ENCODE data around the gene SCG5.

The SCG5 gene

DNA sequence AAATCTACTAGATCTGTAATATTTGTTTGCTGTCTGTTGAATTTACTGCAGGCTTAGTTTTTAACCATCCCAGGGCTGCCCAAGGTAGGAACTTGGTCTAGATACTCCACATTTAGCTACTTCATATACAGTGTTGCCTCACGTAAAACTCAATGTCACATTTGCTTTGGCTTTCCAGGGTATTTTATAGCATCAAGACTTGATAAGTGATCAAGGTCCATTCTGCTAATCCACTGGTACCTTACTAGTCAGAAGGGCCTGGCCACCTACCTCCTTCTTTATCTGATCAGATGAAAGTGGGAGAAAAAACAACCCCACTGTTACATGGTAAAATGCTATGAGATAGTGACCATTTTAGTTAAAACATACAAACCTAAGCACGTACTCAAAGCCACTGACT is 50.8 kb downstream of the SCG5 start:
- DNase-seq: no peak

DNA sequence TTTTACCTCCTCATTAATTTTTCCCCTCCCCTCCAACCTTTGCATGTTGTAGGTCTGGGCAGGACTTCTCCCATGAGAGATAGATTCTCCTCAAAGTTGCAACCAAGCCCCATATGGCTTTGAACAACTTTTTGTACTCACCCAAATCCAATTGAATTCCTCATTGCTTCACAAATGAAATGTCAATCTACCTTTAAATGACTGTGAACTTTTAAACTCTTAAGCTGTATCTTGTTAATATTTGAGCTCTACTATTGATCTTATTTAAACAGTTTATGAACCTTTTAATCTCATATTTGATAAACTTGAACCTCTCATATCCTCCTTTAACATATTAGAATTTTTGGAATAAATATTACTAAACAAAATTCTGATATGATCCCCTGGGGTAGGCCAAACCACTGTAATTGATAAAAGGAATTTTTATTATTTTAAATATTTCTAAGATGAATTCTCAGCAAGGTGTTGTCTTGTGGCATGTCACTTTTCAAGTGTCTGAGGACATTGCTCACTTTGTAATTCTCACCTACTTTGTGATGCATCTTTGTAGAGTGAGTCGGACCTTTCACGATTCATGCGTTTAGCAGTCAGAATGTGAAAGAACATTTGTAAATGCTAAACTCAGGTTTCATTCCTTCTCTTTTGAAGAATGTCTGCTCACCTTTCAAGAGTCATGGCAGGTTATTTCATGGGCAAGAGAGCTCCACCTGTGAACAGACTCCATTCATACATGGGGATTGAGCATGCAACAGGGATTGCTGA is 52.9 kb downstream of the SCG5 start:
- no peak for DNase-seq

DNA sequence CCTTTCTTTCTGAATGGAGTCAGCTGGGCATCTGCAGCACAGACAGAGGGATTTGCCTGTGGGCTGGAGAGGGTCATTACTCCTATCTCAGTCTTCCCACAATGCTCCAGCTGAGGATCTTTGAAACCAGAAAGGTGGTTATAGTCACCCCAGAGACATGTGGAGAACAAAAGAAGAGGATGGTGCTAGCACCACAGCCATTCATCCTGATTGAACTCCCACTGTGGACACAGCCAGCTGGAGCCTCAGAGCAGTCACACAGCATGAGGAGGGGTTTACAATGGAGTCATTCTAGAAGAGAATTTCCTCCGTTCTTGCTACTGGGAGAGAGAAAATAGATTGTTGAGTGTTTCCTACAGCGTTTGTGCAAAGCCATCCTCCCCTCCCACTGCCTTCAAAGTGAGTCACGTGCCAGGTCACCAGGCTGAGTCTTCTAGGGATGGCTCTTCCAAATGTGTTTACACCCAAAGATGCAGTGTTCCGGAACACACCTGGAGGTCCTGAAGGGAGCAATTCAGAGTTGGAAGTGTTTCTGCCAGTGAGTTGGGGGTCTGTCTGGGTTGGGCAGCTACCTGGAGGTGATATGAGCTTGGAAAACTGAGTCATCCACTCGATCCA is 57.4 kb downstream of the SCG5 start:
- DNase-seq: no peak

DNA sequence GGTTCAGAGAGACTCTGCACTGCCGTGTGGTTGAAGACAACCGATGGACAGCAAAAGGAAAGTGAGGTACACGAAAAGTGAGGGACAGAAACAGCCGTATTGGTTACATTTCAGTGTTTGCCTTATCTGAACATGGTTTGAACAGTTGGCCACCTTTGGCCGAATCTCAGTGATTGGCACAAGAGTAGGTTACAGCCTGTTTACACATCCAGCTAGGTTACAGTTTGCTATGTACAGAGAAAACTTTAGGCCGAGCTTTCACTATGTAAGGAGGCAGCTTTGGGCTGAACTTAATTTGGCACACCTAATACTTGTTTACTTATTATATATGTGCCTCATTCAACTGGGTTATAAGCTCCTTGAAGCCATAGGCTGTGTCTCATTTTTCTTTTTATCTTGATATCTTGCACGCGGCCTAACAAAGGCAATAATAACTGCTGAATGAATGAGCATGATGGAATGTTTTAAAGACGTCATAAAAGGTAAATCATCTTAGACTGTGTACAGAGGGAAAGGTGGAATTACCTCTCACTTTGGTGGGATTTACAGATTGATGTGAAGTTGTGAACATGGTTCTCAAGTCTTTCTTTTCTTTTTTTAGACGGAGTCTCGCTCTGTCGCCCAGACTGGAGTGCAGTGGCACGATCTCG is 59.1 kb downstream of the SCG5 start:
- no peak for DNase-seq

DNA sequence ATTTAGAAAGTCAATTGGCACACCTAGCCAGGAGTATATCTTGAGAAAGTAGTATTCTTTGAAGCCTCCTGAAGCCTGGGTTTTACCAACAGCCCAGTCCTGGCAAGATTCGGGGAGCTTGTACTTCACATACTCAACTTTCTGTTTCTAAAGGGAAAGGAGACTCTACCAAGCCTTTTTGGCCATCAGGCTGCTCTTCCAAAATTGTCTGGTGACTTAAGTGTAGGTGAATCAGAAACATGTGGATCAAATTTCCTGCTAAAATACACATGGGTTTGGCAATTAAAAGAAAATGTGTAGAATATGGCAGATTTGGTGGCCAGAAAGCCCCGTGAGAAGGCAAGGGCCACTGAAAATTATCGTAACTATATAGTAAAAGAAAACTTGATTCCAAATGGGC is 60.4 kb downstream of the SCG5 start:
- DNase-seq: no peak

DNA sequence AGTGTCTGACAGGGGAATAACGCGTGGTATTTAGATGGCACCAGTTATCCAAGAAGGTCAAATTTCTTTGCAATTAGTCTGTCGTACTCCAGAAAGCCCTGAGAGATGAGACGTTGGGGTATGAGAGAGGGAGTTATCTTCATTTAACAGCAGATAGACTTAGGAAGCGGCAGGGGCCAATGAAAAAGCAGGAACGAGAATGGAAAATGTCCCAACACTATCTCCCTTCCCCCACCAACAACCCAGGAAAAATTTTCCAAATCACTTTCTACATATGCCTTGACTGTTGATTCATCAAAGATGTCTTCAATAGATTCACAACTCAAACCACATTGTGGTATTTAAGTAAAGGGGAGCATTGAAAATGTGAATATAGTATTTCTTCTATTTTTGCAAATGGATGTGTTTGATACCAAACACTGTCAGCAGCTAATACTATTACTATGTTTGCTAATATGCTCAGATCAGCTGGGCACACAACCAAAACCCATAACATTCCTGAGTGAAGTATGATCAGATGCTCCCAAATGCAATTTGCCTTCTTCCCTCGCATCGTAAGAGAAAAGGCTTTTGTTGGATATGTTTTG is 63.0 kb downstream of the SCG5 start:
- DNase-seq: no peak

DNA sequence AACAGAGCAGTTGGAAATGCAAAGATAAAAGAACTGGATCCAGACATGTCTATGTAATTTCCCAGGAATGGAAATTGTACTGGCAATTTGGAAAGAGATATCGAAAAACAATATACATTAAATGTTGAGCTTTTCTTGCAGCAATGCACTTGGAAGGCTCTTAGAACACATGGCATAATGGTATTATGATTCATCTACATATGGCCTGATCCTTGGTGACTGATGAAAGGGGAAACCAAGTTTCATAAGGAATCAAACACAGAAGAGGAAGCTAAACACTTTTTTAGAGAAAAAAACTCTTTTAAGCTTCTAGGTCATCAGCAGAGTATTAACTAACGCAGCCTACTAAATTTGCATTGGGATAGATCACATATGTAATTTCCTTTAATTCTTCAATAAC is 63.9 kb downstream of the SCG5 start:
- no peak for DNase-seq

DNA sequence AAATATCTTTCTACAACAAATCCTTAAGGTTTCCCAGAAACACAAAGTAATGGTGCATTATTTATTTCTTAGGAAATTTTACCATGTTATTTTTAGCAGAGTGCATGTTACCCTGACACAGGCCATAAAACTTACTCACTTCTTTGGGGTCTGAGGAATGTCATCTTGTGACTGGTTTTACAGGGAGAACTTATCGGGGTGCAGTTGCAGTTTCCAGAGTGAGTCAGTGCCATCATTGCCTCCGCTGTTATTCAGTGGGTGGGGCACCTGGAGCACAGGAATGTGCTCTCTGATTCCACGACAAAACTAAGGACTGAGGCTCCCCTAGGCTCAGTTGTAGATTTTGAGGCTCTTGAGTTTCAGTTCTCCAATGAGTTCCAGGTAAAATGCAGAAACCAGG is 65.2 kb downstream of the SCG5 start:
- DNase-seq: no peak

DNA sequence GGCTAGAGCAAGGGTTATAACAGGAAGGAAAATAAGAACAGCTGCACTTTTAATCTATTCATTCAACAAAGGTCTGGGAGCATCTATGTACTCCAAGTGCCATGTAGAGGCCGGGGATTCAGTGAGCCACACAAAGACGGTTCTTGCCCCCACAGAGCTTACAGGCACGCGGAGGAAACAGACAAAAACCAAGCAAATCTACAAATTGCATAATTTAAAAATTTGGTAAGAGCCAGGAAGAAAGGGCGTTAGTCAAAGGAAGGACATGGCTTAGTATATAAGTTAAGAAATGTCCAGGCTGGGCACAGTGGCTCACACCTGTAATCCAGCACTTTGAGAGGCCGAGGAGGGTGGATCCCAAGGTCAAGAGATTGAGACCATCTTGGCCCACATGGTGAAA is 65.9 kb downstream of the SCG5 start:
- DNase-seq: no peak

DNA sequence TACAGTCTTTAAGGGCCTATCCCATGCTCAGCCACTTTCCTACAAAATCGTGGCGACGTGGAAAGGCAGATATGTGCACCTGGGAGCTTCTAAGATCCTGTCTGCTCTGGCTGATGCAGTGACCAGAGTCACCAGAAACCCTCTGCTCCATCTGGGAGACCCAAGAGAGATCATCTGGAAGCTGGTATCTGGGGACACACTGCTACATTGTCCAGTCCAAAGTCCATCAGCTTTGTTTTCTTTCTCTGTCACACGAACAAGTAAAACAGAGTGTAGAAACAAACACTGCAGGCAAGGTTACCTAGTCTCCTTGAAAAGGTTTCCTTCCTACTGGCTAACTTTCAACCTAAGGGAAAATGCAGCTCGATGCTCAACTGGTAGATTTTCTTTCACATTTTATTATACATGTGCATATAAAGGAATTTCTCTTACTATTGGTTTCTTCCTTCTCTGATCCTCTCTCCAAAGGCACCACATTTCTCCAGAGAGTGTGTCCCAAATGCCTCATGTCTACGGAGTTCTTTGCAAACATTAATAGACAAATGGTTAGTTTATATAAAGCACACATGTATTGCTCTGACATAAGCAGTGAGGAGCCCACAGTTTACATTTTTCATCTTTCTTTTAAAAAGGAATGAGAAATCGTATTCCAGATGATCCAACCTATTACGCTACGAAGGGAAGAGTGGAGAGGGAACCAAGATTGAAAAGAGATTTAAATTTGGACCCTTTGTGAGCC is 68.0 kb downstream of the SCG5 start:
- no peak for DNase-seq

DNA sequence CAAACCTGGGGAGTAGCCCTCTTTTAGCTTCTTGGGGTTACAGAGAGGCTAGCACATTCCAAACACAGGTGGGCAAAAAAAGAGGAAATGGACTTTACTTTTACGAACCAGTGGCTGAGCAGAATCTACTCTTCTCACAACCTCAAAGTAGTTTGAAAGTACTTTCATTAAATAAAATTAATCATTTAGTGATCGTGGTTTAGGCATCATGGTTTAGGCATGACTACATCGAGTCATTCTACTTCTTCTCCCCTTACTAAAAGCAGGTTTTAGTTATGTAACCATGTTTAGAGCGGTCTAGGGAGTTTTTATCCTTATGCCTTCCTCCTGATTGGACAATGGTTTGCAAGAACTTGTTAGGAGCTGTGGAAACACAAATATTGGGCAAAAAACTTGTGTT is 73.8 kb downstream of the SCG5 start:
- DNase-seq: no peak

DNA sequence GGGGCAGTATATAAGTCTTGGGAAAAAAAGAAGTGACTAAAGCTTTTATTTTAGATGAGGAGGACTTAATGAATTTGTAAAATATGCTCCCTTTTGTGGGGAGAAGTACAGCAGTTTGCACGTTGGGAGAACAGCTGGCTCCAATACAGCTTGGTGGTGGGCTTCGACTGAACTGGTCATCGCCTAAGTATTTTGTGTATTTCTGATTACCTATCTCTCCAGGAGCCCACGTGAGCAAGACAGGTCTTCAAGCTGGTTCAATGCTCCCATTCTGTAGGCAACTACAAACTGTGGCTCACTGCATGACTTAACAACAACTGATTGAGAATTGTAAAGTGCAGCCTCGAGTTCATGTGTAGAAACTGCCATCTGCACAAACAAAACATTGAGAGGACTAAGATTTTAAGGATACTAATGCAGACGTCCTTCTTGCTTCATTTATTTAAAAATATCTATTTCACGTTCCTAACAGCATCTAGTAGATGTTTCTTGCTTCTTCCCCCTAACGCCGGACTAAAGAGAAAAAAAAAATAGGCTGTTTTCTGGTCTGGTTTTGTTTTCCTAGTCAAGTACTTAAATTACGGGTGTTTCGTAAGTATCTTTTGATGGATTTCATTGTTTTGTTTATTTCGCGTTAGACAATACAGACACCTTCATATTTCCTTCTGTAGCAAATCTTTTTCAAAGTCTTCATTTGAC is 74.9 kb downstream of the SCG5 start:
- DNase-seq: no peak

DNA sequence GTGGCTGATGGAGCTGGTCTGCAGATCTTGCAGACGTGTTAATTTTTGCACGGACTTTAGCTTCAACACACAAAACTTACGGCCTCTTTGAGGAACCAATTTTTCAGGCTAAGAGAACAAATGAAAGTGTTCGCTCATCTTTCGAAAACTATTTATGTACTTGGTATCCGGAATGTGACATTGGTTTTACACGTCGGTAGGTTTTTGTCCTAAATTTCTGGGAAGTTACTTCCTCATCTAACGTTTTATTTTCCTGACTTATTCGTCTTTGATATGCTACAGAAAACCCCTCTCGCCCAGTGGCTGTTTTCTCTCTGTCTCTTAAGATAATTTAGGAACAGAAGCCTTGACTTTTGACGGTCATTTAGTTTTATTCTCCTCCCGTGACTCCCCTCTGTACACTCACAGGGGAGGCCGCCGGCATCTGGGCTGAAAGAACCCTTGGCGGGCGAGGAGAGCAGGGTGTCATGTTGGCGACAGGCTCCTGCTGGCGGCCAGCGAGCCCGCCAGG is 75.5 kb downstream of the SCG5 start:
- DNase-seq: peak; percentile 53

DNA sequence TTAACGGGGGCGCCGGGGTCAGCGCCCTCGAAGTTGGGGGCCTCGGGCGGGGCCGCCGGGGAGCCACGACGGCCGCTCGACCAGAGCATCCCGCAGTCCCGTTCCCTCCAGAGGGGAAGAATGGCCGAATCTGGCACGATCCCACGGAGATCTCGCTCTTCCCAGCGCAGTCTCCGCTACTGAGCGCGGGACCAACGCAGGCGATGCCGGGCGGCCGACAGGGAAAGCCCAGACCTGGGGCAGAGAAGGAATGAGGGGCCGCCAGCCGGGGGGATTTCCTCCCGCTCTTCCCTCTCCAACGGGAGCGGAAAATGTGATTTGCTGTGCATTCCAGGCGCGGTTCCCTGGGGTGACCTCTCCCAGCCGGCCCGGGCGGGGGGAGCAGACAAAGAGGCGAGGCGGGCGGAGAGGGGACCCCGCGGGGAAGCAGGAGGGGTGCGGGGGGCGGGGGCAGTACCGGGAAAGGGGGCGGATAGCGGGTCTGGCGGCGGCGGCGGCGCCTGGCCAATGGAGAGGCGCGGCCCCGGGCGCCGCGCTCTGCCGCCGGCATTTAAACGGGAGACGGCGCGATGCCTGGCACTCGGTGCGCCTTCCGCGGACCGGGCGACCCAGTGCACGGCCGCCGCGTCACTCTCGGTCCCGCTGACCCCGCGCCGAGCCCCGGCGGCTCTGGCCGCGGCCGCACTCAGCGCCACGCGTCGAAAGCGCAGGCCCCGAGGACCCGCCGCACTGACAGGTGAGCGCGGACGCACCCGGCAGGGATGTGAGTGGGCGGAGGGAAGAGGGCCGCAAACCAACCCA is 76.1 kb downstream of the SCG5 start, which contains the start of gene GREM1:
GREM1 (plus strand) TSS at position 579 of the 801 bp plus-strand sequence. CDS start 12,687 bp downstream, outside the sequence.
- DNase-seq: peak; percentile 73

DNA sequence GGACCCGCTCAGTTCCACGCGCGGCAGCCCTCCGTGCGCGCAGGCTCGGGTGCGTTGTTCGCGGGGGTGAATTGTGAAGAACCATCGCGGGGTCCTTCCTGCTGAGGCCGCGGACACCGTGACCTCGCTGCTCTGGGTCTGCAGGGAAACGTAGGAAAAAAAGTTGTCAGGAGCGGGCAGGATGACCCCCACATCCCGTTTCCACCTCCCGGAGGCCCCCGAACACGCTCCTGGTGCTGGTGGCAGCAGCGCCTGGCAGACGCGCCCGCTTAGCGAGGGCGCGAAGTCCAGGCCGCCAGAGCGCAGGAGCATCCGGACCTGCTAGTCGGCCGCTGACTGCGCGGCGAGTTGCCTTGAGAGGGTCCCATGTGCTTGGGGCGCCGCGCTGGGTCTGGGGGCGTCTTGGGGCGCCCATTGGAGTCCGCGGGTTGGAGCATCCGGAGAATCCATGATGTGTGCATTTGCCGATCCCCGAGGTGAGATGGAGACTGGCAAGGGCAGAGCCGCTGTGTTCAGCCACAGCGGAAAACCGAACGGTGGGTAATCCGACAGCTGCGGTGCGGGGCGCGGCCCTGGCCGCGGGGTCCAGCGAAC is 76.8 kb downstream of the SCG5 start:
- peak; percentile 56 for DNase-seq

DNA sequence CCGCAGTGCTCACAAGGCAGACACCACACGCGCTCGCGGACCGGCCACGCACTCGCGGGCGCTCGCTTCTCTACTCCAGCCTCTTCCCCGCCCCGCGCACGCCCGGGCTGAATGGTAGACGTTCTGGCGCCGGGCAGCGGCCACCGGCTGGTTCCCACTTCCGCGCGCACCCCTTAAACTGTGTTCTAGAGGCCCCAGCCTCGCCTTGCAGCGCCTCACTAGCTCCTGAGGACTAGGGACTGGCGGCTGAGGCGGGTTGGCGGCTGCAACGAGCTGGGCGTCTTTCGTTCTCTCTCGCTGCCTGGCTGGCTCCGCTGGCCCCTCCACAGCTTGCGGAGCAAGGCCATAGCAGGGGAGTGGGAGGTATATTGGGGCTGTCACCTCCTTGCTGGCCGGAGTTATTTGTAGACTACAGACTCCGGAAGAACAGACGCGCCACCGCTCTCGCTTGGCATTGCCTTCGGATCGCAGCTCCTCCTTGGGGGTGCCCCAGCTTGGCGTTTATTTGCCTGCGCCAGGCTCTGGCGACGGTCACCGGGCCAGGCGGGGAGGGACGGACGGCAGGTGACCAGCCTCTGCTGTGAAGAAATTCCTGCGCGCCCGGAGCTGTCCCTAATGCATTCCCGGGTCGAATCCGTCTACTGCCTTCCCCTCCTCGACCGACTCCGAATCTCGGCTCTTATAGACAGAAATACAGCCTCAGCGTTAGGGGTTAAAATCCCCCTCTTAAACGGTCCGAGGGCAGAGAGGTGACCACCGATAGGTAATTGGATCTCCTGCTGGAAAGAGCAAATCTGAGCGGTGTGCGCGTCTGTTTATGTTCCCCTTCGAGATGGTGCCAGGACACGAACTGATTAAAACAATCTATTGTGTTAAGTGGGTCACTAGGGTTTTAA is 77.6 kb downstream of the SCG5 start:
- DNase-seq: peak; percentile 63

DNA sequence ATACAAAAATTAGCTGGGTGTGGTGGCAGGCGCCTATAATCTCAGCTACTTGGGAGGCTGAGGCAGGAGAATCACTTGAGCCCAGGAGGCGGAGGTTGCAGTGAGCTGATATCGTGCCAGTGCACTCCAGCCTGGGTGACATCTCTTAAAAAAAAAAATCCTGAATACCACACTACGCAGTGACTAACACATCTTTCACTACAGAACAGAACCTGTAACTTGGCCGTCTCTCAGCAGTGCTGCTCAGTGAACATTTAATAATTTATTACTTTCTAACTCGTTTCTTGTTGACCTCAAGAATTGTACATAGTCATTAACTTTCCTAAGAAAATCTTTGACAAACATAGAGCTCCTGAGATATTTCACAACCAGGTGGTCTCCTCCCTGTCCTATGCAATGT is 80.1 kb downstream of the SCG5 start:
- DNase-seq: no peak

DNA sequence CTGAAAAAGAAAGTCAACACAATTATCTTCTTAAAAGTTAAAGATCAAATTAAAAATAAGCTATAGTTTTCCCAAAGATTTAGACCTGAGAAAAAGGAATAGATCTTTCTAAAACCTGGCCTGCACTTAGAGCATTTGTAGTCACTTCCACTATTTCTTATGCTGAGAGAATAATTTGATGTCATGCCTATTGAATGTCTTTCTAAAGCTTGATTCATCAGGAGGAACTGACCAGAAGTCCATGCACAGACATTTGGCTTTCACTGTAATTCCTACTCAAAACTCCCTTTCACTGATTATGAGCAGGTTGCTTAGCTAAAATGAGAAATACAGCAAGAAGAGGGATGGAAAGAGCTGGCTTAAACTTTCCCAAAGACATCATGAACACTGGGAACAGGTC is 80.6 kb downstream of the SCG5 start:
- no peak for DNase-seq

DNA sequence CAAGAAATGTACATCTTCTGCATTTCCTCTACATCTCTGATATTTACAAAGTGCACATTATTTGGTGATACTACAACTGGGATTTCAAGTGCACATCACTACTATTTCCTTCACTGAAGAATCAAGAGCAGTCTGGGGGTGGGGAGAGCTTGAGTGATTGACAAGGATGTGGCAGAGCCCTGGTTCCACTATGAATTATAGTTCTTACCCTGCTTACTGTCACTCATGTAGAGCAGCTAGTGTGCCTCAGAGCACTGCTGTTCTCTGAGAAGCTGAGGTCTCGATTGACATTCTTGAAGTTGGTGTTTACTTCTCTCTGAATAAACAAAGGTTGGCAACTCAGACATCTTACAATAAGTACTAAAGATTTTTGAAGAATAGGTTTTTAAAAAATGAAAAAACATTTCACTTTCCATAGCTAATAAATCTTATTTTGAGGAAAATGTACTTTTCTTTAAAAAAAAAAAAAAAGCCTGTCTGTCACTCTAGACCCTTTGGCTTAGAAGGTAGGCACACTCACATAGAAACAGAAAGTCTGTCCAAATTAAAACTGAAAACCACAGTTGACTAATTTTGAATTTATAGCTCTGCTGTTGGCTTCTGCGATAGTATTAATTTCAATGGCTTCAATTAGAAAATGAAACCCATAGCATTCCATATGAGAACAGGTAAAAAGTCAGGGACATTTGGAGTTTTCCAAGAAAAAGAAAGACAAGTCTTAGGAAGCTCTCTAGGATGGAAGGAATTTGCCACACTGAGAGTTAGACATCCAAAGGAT is 81.8 kb downstream of the SCG5 start:
- no peak for DNase-seq

All from right forelimb (tissue), 1 donor.